Head of caudate nucleus (tissue), 42 donors: Measurements from ENCODE around the gene FAM118A.
"Not testable (repeated sequence)": the region's sequence is repeated elsewhere in the genome, so short reads cannot be mapped to it uniquely, and the experiment has no call there.

Source experiments
- DNase-seq, 42 donors: peaks; one replicate each; pipeline versions ENCODE4 v3.0.0 to v3.0.0-alpha.2; 2020 to 2021; ENCODE audit warnings: mixed read lengths in 7 of 42
- intact Hi-C: fragments of 100-400 bp; cut with DNase I; formaldehyde crosslinking; loops from one replicate; pipeline ENCODE4 v1.15.0; 2022

Gene FAM118A

GRCh38 chr22:45321827-45322226 is 12.1 kb downstream of the FAM118A start:
- no peak for DNase-seq
- intact Hi-C loops, result no loop called here

GRCh38 chr22:45322873-45323525 is 13.3 kb downstream of the FAM118A start:
- intact Hi-C loops, result no loop called here
- DNase-seq, result no peak

- DNase-seq, result no peak
- intact Hi-C loops, result no loop called here
Measured at GRCh38 chr22:45323695-45324094, 14.0 kb downstream of the FAM118A start.

- intact Hi-C loops, result no loop called here
- no peak for DNase-seq
Measured at GRCh38 chr22:45324311-45324711, 14.6 kb downstream of the FAM118A start.

GRCh38 chr22:45328261-45328660 is 18.5 kb downstream of the FAM118A start:
- intact Hi-C loops, DNase-seq: not testable (repeated sequence)

GRCh38 chr22:45328822-45329529 is 19.2 kb downstream of the FAM118A start:
- intact Hi-C loops, result no loop called here

GRCh38 chr22:45329530-45329936 is 19.8 kb downstream of the FAM118A start:
- intact Hi-C loops, result no loop called here
- DNase-seq, result peak in 41 of 42 donors; percentile 35 to 86 (median 74)

More at GRCh38 chr22:45328822-45329529, 19.2 kb downstream of the FAM118A start:
- DNase-seq, result peak in 8 of 42 donors; percentile 11 to 55 (median 28)

GRCh38 chr22:45330548-45330947 is 20.8 kb downstream of the FAM118A start:
- intact Hi-C loops, result no loop called here
- no peak for DNase-seq

- DNase-seq, result no peak
- intact Hi-C loops, result no loop called here
Measured at GRCh38 chr22:45331486-45331885, 21.8 kb downstream of the FAM118A start.

- intact Hi-C loops, result no loop called here
- DNase-seq, result no peak
Measured at GRCh38 chr22:45332001-45332400, 22.3 kb downstream of the FAM118A start.

- peak in 1 of 42 donors; percentile 16 for DNase-seq
- intact Hi-C loops, result no loop called here
Measured at GRCh38 chr22:45334068-45334467, 24.3 kb downstream of the FAM118A start.

- intact Hi-C loops, result no loop called here
- DNase-seq, result peak in 27 of 42 donors; percentile 15 to 72 (median 40)
Measured at GRCh38 chr22:45334528-45334927, 24.8 kb downstream of the FAM118A start.

- DNase-seq, result peak in 14 of 42 donors; percentile 12 to 60 (median 25)
- intact Hi-C loops, result no loop called here
Measured at GRCh38 chr22:45335021-45335818, 25.5 kb downstream of the FAM118A start.

- peak in 1 of 42 donors; percentile 23 for DNase-seq
- intact Hi-C loops, result no loop called here
Measured at GRCh38 chr22:45335854-45336522, 26.3 kb downstream of the FAM118A start.

GRCh38 chr22:45336971-45337431 is 27.3 kb downstream of the FAM118A start:
- intact Hi-C loops, result no loop called here

GRCh38 chr22:45337536-45337935 is 27.8 kb downstream of the FAM118A start:
- intact Hi-C loops, result no loop called here
- peak in 1 of 42 donors; percentile 15 for DNase-seq

More at GRCh38 chr22:45336971-45337431, 27.3 kb downstream of the FAM118A start:
- peak in 40 of 42 donors; percentile 25 to 80 (median 61) for DNase-seq

GRCh38 chr22:45338795-45339194 is 29.1 kb downstream of the FAM118A start:
- intact Hi-C loops, result no loop called here
- DNase-seq, result no peak

GRCh38 chr22:45340323-45340722 is 30.6 kb downstream of the FAM118A start:
- intact Hi-C loops, result no loop called here
- no peak for DNase-seq

GRCh38 chr22:45341498-45341897 is 31.8 kb downstream of the FAM118A start:
- intact Hi-C loops, result no loop called here
- no peak for DNase-seq
